SK-N-SH (cell line): Measurements from ENCODE around the gene NT5C1B. TPM values are rescaled to one million over a fixed set of nuclear protein-coding genes. Genes with fewer than 3 reads are reported as not detected.

Source experiments
- CTCF ChIA-PET: fragments of 300-600, 350-600 bp; formaldehyde crosslinking; extraction: SDS; loops from one replicate; lab custom pipeline; 2021; lab: Yijun Ruan, JAX
- POLR2A ChIA-PET: fragments of 350-600 bp; sonication (Branson Sonifier 250); formaldehyde crosslinking; extraction: SDS; loops from one replicate; lab custom pipeline; 2020; ENCODE audit warnings: antibody characterized with exemption, inconsistent platforms; lab: Yijun Ruan, JAX
- DNase-seq: peaks from one replicate; pipeline ENCODE4 v3.0.0; 2012
- H2AFZ ChIP-seq: fragments of 200-600 bp; sonication (generic); 2 replicates; pipeline ENCODE4 v1.8.1; 2016; ENCODE audit warnings: antibody characterized with exemption, mild to moderate bottlenecking, low read depth
- H3F3A ChIP-seq: fragments of 200-600 bp; sonication (generic); replicated peaks from 2 replicates; pipeline ENCODE3; 2016; ENCODE audit warnings: antibody characterized with exemption, mild to moderate bottlenecking; ENCODE audit not compliant: insufficient read depth
- H3K27ac ChIP-seq, 2 experiments: fragments of 200-500 bp in 1 of 2; fragments of 200-600 bp in 1 of 2; sonication (Bioruptor generic) in 1 of 2; sonication (generic), shearing (Covaris generic) in 1 of 2; 2 replicates each; pipeline versions ENCODE4 v1.5.1 to v1.6.1; 2014 to 2016; ENCODE audit warnings: low read depth in 2 of 2, inconsistent platforms in 1 of 2, low read length in 1 of 2, mild to moderate bottlenecking in 1 of 2, mixed read lengths in 1 of 2
- H3K27me3 ChIP-seq: fragments of 200-600 bp; sonication (generic), shearing (Covaris generic); 2 replicates; pipeline ENCODE4 v1.6.1; 2016; ENCODE audit warnings: mixed run types; ENCODE audit not compliant: insufficient read depth
- H3K36me3 ChIP-seq, 2 experiments: fragments of 200-500 bp in 1 of 2; fragments of 200-600 bp in 1 of 2; sonication (Bioruptor generic) in 1 of 2; sonication (generic) in 1 of 2; replicated peaks in 1 of 2; 2 replicates each; pipeline versions ENCODE3 to v1.5.1; 2014 to 2016; ENCODE audit warnings: low read length in 1 of 2, mild to moderate bottlenecking in 1 of 2; ENCODE audit not compliant: insufficient read depth in 2 of 2, control insufficient read depth in 1 of 2
- H3K4me1 ChIP-seq, 2 experiments: fragments of 200-500 bp in 1 of 2; fragments of 200-600 bp in 1 of 2; sonication (Bioruptor generic) in 1 of 2; sonication (generic), shearing (Covaris generic) in 1 of 2; 2 replicates each; pipeline versions ENCODE4 v1.5.1 to v1.6.1; 2014 to 2016; ENCODE audit warnings: low read depth in 1 of 2, low read length in 1 of 2, mixed run types in 1 of 2; ENCODE audit not compliant: insufficient read depth in 2 of 2, control insufficient read depth in 1 of 2
- H3K4me2 ChIP-seq: fragments of 200-600 bp; sonication (generic), shearing (Covaris generic); 2 replicates; pipeline ENCODE4 v1.6.1; 2017; ENCODE audit warnings: mixed run types
- H3K4me3 ChIP-seq, 2 experiments: fragments of 200-500 bp in 1 of 2; fragments of 200-600 bp in 1 of 2; sonication (Bioruptor generic) in 1 of 2; sonication (generic), shearing (Covaris generic) in 1 of 2; 2 replicates each; pipeline versions ENCODE4 v1.5.1 to v1.8.1; 2014 to 2016; ENCODE audit warnings: low read depth in 2 of 2, inconsistent platforms in 1 of 2, low read length in 1 of 2, mild to moderate bottlenecking in 1 of 2, mixed read lengths in 1 of 2, moderate library complexity in 1 of 2
- H3K79me2 ChIP-seq: fragments of 200-600 bp; sonication (generic); 2 replicates; pipeline ENCODE4 v1.8.1; 2017; ENCODE audit warnings: mild to moderate bottlenecking; ENCODE audit not compliant: insufficient read depth
- H3K9ac ChIP-seq: fragments of 200-600 bp; sonication (generic); 2 replicates; pipeline ENCODE4 v1.6.1; 2017; ENCODE audit warnings: mixed run types
- H3K9me2 ChIP-seq: fragments of 200-600 bp; sonication (generic); 2 replicates; pipeline ENCODE4 v1.6.1; 2017; ENCODE audit warnings: mixed run types
- H3K9me3 ChIP-seq: fragments of 200-600 bp; sonication (generic); 2 replicates; pipeline ENCODE4 v1.6.1; 2017; ENCODE audit warnings: mixed run types, mild to moderate bottlenecking, moderate library complexity
- H4K20me1 ChIP-seq: fragments of 200-600 bp; sonication (generic); 2 replicates; pipeline ENCODE4 v1.6.1; 2017; ENCODE audit warnings: mild to moderate bottlenecking, mixed run types; ENCODE audit not compliant: insufficient read depth
- CHD2 ChIP-seq: fragments of 150-350 bp; IDR thresholded peaks from 2 replicates; pipeline ENCODE4 v1.6.1; 2018; ENCODE audit warnings: low read length; ENCODE audit not compliant: partially characterized antibody
- ELF1 ChIP-seq: IDR thresholded peaks from 2 replicates; pipeline ENCODE4 v1.4.0; 2012
- EP300 ChIP-seq, 2 experiments: IDR thresholded peaks; 2 replicates each; pipeline versions ENCODE4 v1.4.0 to v1.6.1; 2012; ENCODE audit warnings: borderline replicate concordance in 1 of 2, low read depth in 1 of 2, low read length in 1 of 2
- EZH2phosphoT487 ChIP-seq: fragments of 200-600 bp; sonication (generic); IDR thresholded peaks from 2 replicates; pipeline ENCODE4 v1.6.1; 2017; ENCODE audit warnings: low read depth, mixed run types, mild to moderate bottlenecking, antibody characterized with exemption, moderate library complexity, borderline replicate concordance
- FOXJ3 ChIP-seq: sonication (generic); formaldehyde crosslinking; IDR thresholded peaks from 2 replicates; pipeline ENCODE4 v1.5.1; 2020; ENCODE audit warnings: mild to moderate bottlenecking, missing genetic modification reagents
- FOXM1 ChIP-seq: IDR thresholded peaks from 2 replicates; pipeline ENCODE4 v1.4.0; 2012; ENCODE audit warnings: low read depth, mild to moderate bottlenecking
- JUND ChIP-seq: IDR thresholded peaks from 2 replicates; pipeline ENCODE4 v1.4.0; 2012
- MAX ChIP-seq: IDR thresholded peaks from 2 replicates; pipeline ENCODE4 v1.4.0; 2012; ENCODE audit warnings: low read depth
- MEF2A ChIP-seq: IDR thresholded peaks from 2 replicates; pipeline ENCODE4 v1.4.0; 2012; ENCODE audit warnings: low read depth, borderline replicate concordance
- MXI1 ChIP-seq: IDR thresholded peaks from 2 replicates; pipeline ENCODE4 v1.6.1; 2012; ENCODE audit warnings: mild to moderate bottlenecking, low read depth, low read length, improper control_type of control experiment
- NFIC ChIP-seq: IDR thresholded peaks from 2 replicates; pipeline ENCODE4 v1.4.0; 2012; ENCODE audit warnings: borderline replicate concordance
- NRF1 ChIP-seq: IDR thresholded peaks from 2 replicates; pipeline ENCODE4 v1.6.1; 2012; ENCODE audit warnings: low read depth, mild to moderate bottlenecking, low read length
- RCOR1 ChIP-seq: fragments of 150-350 bp; IDR thresholded peaks from 2 replicates; pipeline ENCODE4 v1.6.1; 2017; ENCODE audit warnings: antibody characterized with exemption, low read length
- RFX5 ChIP-seq: IDR thresholded peaks from 2 replicates; pipeline ENCODE4 v1.6.1; 2012; ENCODE audit warnings: mild to moderate bottlenecking, improper control_type of control experiment, low read length
- SMC3 ChIP-seq: IDR thresholded peaks from 2 replicates; pipeline ENCODE4 v1.6.1; 2012; ENCODE audit warnings: low read depth, low read length, improper control_type of control experiment
- TAF1 ChIP-seq: IDR thresholded peaks from 2 replicates; pipeline ENCODE4 v1.6.1; 2012; ENCODE audit warnings: low read depth, mild to moderate bottlenecking, low read length, moderate library complexity, borderline replicate concordance
- WGBS: methylation state at CpG from one replicate; pipeline ENCODE4 v1.1.6; 2017; ENCODE audit warnings: low lambda C conversion rate; 5-methylcytosine and 5-hydroxymethylcytosine counted together
- polyA plus RNA-seq, 3 experiments: library from polyadenylated mRNA; depleted of rRNA; stranded (reverse); fragments of >200 nt; gene quantifications; 2 replicates each; pipeline ENCODE4 v1.2.3, GENCODE V29; 2012
- TF ChIP-seq, protein P1 (sequence below): fragments of 150-350 bp; IDR thresholded peaks from 2 replicates; pipeline ENCODE4 v1.6.1; 2017; ENCODE audit warnings: antibody characterized with exemption, low read length, low read depth, borderline replicate concordance
- TF ChIP-seq, protein P2 (sequence below): IDR thresholded peaks from 2 replicates; pipeline ENCODE4 v1.4.0; 2012; ENCODE audit warnings: low read depth, borderline replicate concordance
- TF ChIP-seq, protein P3 (sequence below): fragments of 200-600 bp; sonication (generic); IDR thresholded peaks from 2 replicates; pipeline ENCODE4 v1.6.1; 2017; ENCODE audit warnings: antibody characterized with exemption, mild to moderate bottlenecking, moderate library complexity
- TF ChIP-seq, protein P4 (sequence below): IDR thresholded peaks from 2 replicates; pipeline ENCODE4 v1.6.1; 2012; ENCODE audit warnings: mild to moderate bottlenecking, low read depth, low read length, moderate library complexity
- TF ChIP-seq, protein P5 (sequence below): fragments of 150-350 bp; IDR thresholded peaks from 2 replicates; pipeline ENCODE4 v1.6.1; 2016; ENCODE audit warnings: mild to moderate bottlenecking, low read depth, low read length

The NT5C1B gene
- polyA plus RNA-seq, 1 of the 3 experiments (the other 2 are of a cell fraction): not detected

DNA sequence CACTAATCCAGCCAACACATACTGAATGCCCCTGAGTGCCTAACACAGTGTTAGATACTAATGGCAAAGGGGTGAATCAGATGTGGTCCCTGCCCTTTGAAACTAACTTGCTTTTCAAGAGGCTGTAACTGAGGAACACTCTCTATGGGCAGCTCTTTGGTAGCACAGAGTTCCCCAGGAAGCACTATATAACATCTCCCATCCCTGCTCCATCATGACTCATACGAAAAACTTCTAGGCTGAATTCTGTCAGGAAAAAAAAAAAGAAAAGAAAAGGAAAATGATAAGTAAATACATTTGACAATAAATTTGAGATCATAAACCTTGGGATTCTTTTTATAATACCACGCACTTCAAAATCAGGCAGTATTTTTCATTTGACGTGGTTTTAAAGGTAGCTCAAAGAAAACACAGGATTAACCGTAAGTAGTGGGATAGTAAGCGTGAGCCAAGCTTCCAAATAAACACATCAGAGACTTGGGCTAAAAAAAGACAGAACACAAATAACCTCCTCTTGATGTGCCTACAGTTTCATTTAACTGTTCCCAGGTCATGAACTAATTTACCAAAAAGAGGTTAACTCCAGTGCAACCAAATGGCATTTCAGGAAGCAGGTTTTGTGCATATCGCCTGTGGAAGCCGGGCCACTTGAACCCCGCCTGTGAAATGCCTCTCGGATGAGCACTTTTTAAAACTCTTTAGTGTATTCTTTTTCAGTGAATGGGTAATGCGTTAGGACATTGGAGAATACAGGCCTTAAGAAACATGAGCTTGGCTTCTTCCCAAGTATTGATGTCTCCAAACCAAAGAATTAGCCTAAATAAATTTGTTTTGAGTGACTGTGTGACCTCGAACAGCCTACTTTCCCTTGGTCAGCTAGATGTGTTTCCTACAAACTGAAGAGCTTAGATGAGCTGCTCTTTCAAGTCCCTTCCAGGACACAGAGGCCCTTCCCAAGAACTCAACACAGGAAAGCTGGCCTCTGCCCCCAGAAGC is 71.0 kb downstream of the NT5C1B start:
- DNase-seq: no peak
- H3K9me2 ChIP-seq: no peaks in the 10 kb centered on the region
- peaks cover 40 to 43% of the 10 kb centered on the region in 2 experiments for H3K4me1 ChIP-seq
- no peaks in the 10 kb centered on the region for H3K79me2 ChIP-seq
- H3K9ac ChIP-seq: peak overlapping the region; percentile 11; the same call in 1 of the 2 replicates
- peak overlapping the region; percentile 63; the same call in 1 of the 2 replicates for H2AFZ ChIP-seq
- ChIA-PET POLR2A (no interaction called here), CTCF (interaction anchor here (1.2 to 8.6 kb wide), 6 partner anchors 28 to 1345 kb away, joined by 4 to 111 read pairs (median 32); partner anchors contain the start of gene OSR1)
- H3K27ac ChIP-seq: peak overlapping the region; percentile 67 to 76; a peak in 3 of 4 replicates
- no peaks in the 10 kb centered on the region for H3K27me3 ChIP-seq
- peaks cover 24% of the 10 kb centered on the region for H3F3A ChIP-seq
- no peaks in the 10 kb centered on the region for H3K36me3 ChIP-seq
- no peak overlapping the region for H3K4me3 ChIP-seq
- no peaks in the 10 kb centered on the region for H3K9me3 ChIP-seq
- H4K20me1 ChIP-seq: no peaks in the 10 kb centered on the region
- 60% methylated on average over 11 of the region's 11 CpGs for WGBS
- peak overlapping the region; percentile 24; the same call in 1 of the 2 replicates for H3K4me2 ChIP-seq
- TF ChIP-seq NFIC (peak; percentile 24; the same call in 1 of the 2 replicates), MAX (no peak), MXI1 (no peak), MEF2A (no peak), NRF1 (no peak), SMC3 (no peak), CHD2 (no peak), RCOR1 (no peak), RFX5 (no peak), EZH2phosphoT487 (no peak), FOXM1 (0 out of 2 replicates have a peak, but pooled peaks have one; percentile 26), FOXJ3 (CRISPR knock-in tag) (no peak), JUND (peak; percentile 88), TAF1 (no peak), ELF1 (no peak), EP300 (IDR thresholded peaks at IDR 0.05; ENCODE audit: borderline replicate concordance in 1 of 2, low read depth in 1 of 2, low read length in 1 of 2) (peak in 1 of 2 experiments; percentile 37; a peak in 1 of 4 replicates)
- TF ChIP-seq, protein P1, sequence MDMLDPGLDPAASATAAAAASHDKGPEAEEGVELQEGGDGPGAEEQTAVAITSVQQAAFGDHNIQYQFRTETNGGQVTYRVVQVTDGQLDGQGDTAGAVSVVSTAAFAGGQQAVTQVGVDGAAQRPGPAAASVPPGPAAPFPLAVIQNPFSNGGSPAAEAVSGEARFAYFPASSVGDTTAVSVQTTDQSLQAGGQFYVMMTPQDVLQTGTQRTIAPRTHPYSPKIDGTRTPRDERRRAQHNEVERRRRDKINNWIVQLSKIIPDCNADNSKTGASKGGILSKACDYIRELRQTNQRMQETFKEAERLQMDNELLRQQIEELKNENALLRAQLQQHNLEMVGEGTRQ: no peak
- TF ChIP-seq, protein P2, sequence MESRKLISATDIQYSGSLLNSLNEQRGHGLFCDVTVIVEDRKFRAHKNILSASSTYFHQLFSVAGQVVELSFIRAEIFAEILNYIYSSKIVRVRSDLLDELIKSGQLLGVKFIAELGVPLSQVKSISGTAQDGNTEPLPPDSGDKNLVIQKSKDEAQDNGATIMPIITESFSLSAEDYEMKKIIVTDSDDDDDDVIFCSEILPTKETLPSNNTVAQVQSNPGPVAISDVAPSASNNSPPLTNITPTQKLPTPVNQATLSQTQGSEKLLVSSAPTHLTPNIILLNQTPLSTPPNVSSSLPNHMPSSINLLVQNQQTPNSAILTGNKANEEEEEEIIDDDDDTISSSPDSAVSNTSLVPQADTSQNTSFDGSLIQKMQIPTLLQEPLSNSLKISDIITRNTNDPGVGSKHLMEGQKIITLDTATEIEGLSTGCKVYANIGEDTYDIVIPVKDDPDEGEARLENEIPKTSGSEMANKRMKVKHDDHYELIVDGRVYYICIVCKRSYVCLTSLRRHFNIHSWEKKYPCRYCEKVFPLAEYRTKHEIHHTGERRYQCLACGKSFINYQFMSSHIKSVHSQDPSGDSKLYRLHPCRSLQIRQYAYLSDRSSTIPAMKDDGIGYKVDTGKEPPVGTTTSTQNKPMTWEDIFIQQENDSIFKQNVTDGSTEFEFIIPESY: no peak
- TF ChIP-seq, protein P3, sequence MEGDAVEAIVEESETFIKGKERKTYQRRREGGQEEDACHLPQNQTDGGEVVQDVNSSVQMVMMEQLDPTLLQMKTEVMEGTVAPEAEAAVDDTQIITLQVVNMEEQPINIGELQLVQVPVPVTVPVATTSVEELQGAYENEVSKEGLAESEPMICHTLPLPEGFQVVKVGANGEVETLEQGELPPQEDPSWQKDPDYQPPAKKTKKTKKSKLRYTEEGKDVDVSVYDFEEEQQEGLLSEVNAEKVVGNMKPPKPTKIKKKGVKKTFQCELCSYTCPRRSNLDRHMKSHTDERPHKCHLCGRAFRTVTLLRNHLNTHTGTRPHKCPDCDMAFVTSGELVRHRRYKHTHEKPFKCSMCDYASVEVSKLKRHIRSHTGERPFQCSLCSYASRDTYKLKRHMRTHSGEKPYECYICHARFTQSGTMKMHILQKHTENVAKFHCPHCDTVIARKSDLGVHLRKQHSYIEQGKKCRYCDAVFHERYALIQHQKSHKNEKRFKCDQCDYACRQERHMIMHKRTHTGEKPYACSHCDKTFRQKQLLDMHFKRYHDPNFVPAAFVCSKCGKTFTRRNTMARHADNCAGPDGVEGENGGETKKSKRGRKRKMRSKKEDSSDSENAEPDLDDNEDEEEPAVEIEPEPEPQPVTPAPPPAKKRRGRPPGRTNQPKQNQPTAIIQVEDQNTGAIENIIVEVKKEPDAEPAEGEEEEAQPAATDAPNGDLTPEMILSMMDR: no peak
- TF ChIP-seq, protein P4, sequence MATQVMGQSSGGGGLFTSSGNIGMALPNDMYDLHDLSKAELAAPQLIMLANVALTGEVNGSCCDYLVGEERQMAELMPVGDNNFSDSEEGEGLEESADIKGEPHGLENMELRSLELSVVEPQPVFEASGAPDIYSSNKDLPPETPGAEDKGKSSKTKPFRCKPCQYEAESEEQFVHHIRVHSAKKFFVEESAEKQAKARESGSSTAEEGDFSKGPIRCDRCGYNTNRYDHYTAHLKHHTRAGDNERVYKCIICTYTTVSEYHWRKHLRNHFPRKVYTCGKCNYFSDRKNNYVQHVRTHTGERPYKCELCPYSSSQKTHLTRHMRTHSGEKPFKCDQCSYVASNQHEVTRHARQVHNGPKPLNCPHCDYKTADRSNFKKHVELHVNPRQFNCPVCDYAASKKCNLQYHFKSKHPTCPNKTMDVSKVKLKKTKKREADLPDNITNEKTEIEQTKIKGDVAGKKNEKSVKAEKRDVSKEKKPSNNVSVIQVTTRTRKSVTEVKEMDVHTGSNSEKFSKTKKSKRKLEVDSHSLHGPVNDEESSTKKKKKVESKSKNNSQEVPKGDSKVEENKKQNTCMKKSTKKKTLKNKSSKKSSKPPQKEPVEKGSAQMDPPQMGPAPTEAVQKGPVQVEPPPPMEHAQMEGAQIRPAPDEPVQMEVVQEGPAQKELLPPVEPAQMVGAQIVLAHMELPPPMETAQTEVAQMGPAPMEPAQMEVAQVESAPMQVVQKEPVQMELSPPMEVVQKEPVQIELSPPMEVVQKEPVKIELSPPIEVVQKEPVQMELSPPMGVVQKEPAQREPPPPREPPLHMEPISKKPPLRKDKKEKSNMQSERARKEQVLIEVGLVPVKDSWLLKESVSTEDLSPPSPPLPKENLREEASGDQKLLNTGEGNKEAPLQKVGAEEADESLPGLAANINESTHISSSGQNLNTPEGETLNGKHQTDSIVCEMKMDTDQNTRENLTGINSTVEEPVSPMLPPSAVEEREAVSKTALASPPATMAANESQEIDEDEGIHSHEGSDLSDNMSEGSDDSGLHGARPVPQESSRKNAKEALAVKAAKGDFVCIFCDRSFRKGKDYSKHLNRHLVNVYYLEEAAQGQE: no peak
- TF ChIP-seq, protein P5, sequence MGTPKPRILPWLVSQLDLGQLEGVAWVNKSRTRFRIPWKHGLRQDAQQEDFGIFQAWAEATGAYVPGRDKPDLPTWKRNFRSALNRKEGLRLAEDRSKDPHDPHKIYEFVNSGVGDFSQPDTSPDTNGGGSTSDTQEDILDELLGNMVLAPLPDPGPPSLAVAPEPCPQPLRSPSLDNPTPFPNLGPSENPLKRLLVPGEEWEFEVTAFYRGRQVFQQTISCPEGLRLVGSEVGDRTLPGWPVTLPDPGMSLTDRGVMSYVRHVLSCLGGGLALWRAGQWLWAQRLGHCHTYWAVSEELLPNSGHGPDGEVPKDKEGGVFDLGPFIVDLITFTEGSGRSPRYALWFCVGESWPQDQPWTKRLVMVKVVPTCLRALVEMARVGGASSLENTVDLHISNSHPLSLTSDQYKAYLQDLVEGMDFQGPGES: no peak
